HepG2 (cell line): ENCODE measurements around the gene CMAS. TPM values are rescaled to one million over a fixed set of nuclear protein-coding genes. Genes with fewer than 3 reads are reported as not detected.

Source experiments
- ATAC-seq: fragments of 200-7000 bp; cut with Tn5 transposase; 3 replicates; pipeline ENCODE4 v1.9.1; 2020; ENCODE audit warnings: mild to moderate bottlenecking, moderate library complexity
- BruUV-seq: library from RNA; stranded (reverse); fragments of 400-500 nt; replicated peaks from 2 replicates; lab custom pipeline; 2021; lab: Mats Ljungman, UMichigan
- CTCF ChIA-PET: fragments of 300-600 bp; formaldehyde crosslinking; extraction: SDS; loops from one replicate; lab custom pipeline; 2021; ENCODE audit warnings: low total read pairs, inconsistent platforms, low intra/inter-chr PET ratio; lab: Yijun Ruan, JAX
- POLR2A ChIA-PET: fragments of 350-600 bp; sonication (Branson Sonifier 250); formaldehyde crosslinking; loops from one replicate; lab custom pipeline; 2020; ENCODE audit warnings: antibody characterized with exemption, inconsistent platforms; lab: Yijun Ruan, JAX
- DNase-seq: peaks from one replicate; pipeline ENCODE4 v3.0.0-alpha.2; 2015; ENCODE audit warnings: low spot score
- FAIRE-seq: peaks from 3 replicates; lab custom pipeline; 2011; peaks lifted over from hg19 to GRCh38; lab: Jason Lieb, UNC
- H2AFZ ChIP-seq: one replicate; pipeline ENCODE4 v1.6.1; 2011; ENCODE audit warnings: low read length, inconsistent platforms
- H3K27ac ChIP-seq: fragments of 300-600 bp; 3 replicates; pipeline ENCODE4 v1.8.0; 2011; ENCODE audit warnings: mixed run types, mild to moderate bottlenecking, mixed read lengths, low read length, inconsistent platforms; ENCODE audit not compliant: insufficient read depth; ENCODE audit errors: extremely low read length
- H3K27me3 ChIP-seq, 2 experiments: fragments of 200-600 bp in 1 of 2; 2 replicates in 1 of 2; 3 replicates in 1 of 2; pipeline versions ENCODE4 v1.6.0 to v1.8.0; 2011; ENCODE audit warnings: low read length in 2 of 2, mild to moderate bottlenecking in 2 of 2, moderate library complexity in 2 of 2, inconsistent platforms in 1 of 2; ENCODE audit not compliant: insufficient read depth in 2 of 2, control insufficient read depth in 1 of 2
- H3K36me3 ChIP-seq, 2 experiments: fragments of 200-600 bp in 1 of 2; replicated peaks in 1 of 2; 2 replicates in 1 of 2; 3 replicates in 1 of 2; pipeline versions ENCODE4 v1.5.1 to v1.8.0; 2011; ENCODE audit warnings: low read length in 2 of 2, inconsistent platforms in 1 of 2; ENCODE audit not compliant: insufficient read depth in 2 of 2, control insufficient read depth in 1 of 2
- H3K4me1 ChIP-seq: 2 replicates; pipeline ENCODE4 v1.5.1; 2012; ENCODE audit warnings: low read length, inconsistent platforms; ENCODE audit not compliant: insufficient read depth
- H3K4me2 ChIP-seq: 2 replicates; pipeline ENCODE4 v1.6.0; 2011; ENCODE audit warnings: low read depth, low read length, inconsistent platforms
- H3K4me3 ChIP-seq, 3 experiments: fragments of 200-600 bp in 1 of 3; sonication (generic), shearing (Covaris generic) in 1 of 3; replicated peaks in 1 of 3; 2 replicates each; pipeline ENCODE4 v1.5.1; 2011 to 2016; ENCODE audit warnings: low read length in 3 of 3, inconsistent platforms in 2 of 3, low read depth in 2 of 3, mild to moderate bottlenecking in 2 of 3, control low read depth in 1 of 3, mixed read lengths in 1 of 3; ENCODE audit not compliant: insufficient read depth in 1 of 3
- H3K79me2 ChIP-seq: one replicate; pipeline ENCODE4 v1.6.1; 2011; ENCODE audit warnings: low read length, inconsistent platforms; ENCODE audit not compliant: insufficient read depth
- H3K9ac ChIP-seq: 2 replicates; pipeline ENCODE4 v1.6.0; 2011; ENCODE audit warnings: mild to moderate bottlenecking, low read depth, low read length, inconsistent platforms; ENCODE audit not compliant: insufficient read depth
- H3K9me3 ChIP-seq: 2 replicates; pipeline ENCODE4 v1.5.1; 2012; ENCODE audit warnings: mild to moderate bottlenecking, low read length
- H4K20me1 ChIP-seq: 2 replicates; pipeline ENCODE4 v1.6.0; 2011; ENCODE audit warnings: inconsistent platforms, mild to moderate bottlenecking, low read length, moderate library complexity; ENCODE audit not compliant: insufficient read depth
- ARID4A ChIP-seq: sonication (generic); formaldehyde crosslinking; IDR thresholded peaks from 2 replicates; pipeline ENCODE4 v1.5.0; 2020; ENCODE audit warnings: mild to moderate bottlenecking, missing genetic modification reagents, borderline replicate concordance
- ETV5 ChIP-seq: IDR thresholded peaks from 2 replicates; pipeline ENCODE4 v1.6.1; 2018; ENCODE audit warnings: missing biosample characterization, missing genetic modification reagents, inconsistent platforms, borderline replicate concordance
- HMG20B ChIP-seq: conservative IDR thresholded peaks from 2 replicates; pipeline ENCODE4 v1.6.1; 2016; ENCODE audit warnings: missing genetic modification reagents, missing compliant biosample characterization
- MED1 ChIP-seq: sonication (generic); formaldehyde crosslinking; IDR thresholded peaks from 2 replicates; pipeline ENCODE4 v1.4.0; 2020; ENCODE audit warnings: missing genetic modification reagents
- PRDM4 ChIP-seq: sonication (generic); formaldehyde crosslinking; IDR thresholded peaks from 2 replicates; pipeline ENCODE4 v1.9.0; 2021; ENCODE audit warnings: missing genetic modification reagents, borderline replicate concordance
- RFX1 ChIP-seq: fragments of 450-650 bp; IDR thresholded peaks from 2 replicates; pipeline ENCODE4 v1.6.1; 2017
- RXRA ChIP-seq: sonication (generic); formaldehyde crosslinking; IDR thresholded peaks from 2 replicates; pipeline ENCODE4 v1.5.1; 2020; ENCODE audit warnings: missing genetic modification reagents
- ZNF101 ChIP-seq: sonication (generic); formaldehyde crosslinking; IDR thresholded peaks from 2 replicates; pipeline ENCODE4 v1.4.0; 2020; ENCODE audit warnings: mild to moderate bottlenecking, low read depth, missing genetic modification reagents, borderline replicate concordance
- ZNF138 ChIP-seq: sonication (generic); formaldehyde crosslinking; IDR thresholded peaks from 2 replicates; pipeline ENCODE4 v1.5.0; 2020; ENCODE audit warnings: mild to moderate bottlenecking, low read depth, missing genetic modification reagents
- ZNF326 ChIP-seq: sonication (generic); formaldehyde crosslinking; IDR thresholded peaks from 2 replicates; pipeline ENCODE4 v1.4.0; 2020; ENCODE audit warnings: missing genetic modification reagents, borderline replicate concordance
- ZNF607 ChIP-seq: sonication (generic); formaldehyde crosslinking; IDR thresholded peaks from 2 replicates; pipeline ENCODE4 v1.5.1; 2020; ENCODE audit warnings: missing genetic modification reagents, mild to moderate bottlenecking, borderline replicate concordance
- ZNF776 ChIP-seq: sonication (generic); formaldehyde crosslinking; IDR thresholded peaks from 2 replicates; pipeline ENCODE4 v1.4.0; 2020; ENCODE audit warnings: mild to moderate bottlenecking, missing genetic modification reagents
- WGBS: methylation state at CpG from one replicate; pipeline ENCODE4 v1.1.6; 2017; ENCODE audit warnings: low lambda C conversion rate; 5-methylcytosine and 5-hydroxymethylcytosine counted together
- in situ Hi-C: cut with HindIII; loops from 2 replicates; pipeline ENCODE4 v1.10.0; 2017; ENCODE audit warnings: low pct_unique_long_range_greater_than_20kb; ENCODE audit not compliant: extremely low pct_ligation_motif_present
- intact Hi-C: fragments of 100-400 bp; cut with micrococcal nuclease; formaldehyde crosslinking; loops from one replicate; pipeline ENCODE4 v1.10.0; 2022; ENCODE audit not compliant: unreplicated experiment
- polyA plus RNA-seq, 8 experiments: library from polyadenylated mRNA; depleted of rRNA in 3 of 8; stranded (reverse) in 7 of 8; unstranded in 1 of 8; fragments of >200 nt; fragmentation: Illumina TruSeq in 4 of 8; extraction: Trizol in 4 of 8; gene quantifications; 2 replicates each; pipeline versions ENCODE4 v1.2.1 to v1.2.3, GENCODE V29; 2011 to 2016; ENCODE audit warnings: low read depth in 4 of 8, missing spikeins in 1 of 8, mixed read lengths in 1 of 8; ENCODE audit not compliant: insufficient read depth in 1 of 8
- total RNA-seq, 5 experiments: library from RNA; depleted of rRNA; stranded (reverse); fragments of >200 nt; fragmentation: Illumina TruSeq; extraction: Trizol; gene quantifications; 2 replicates each; pipeline ENCODE4 v1.2.3, GENCODE V29; 2016; ENCODE audit warnings: low read depth in 1 of 5
- TF ChIP-seq, protein P1 (sequence below): IDR thresholded peaks from 2 replicates; pipeline ENCODE4 v1.6.1; 2016; ENCODE audit warnings: control low read depth

The CMAS gene
- total and polyA plus RNA-seq, 2 of the 13 experiments (the other 11 are each of a cell fraction or from before 2014, with no cell fraction given), result 14.0 to 21.3 TPM

- TF ChIP-seq ARID4A (CRISPR knock-in tag) (no peak), RXRA (CRISPR knock-in tag) (no peak), ZNF326 (no peak), HMG20B (CRISPR knock-in tag) (no peak), ZNF607 (no peak), ETV5 (CRISPR knock-in tag) (no peak), MED1 (CRISPR knock-in tag) (no peak)
These were observed 16.5 kb upstream of the CMAS start (continued) for GRCh38 chr12:22029491-22029890.

GRCh38 chr12:22029991-22030390, 16.0 kb upstream of the CMAS start:
- no peak overlapping the region for H3K9ac ChIP-seq
- BruUV-seq, result no TSS peak

More at GRCh38 chr12:22029991-22030390, 16.0 kb upstream of the CMAS start:
- no peak for ATAC-seq
- ChIA-PET CTCF (no interaction called here), POLR2A (no interaction called here)
- FAIRE-seq, result no peak
- no peak overlapping the region for H3K4me2 ChIP-seq
- H3K27ac ChIP-seq, result no peak overlapping the region
- no peaks in the 10 kb centered on the region; a peak in 1 of 5 replicates for H3K27me3 ChIP-seq
- H4K20me1 ChIP-seq, result no peaks in the 10 kb centered on the region
- no peak overlapping the region for H3K4me3 ChIP-seq
- in situ Hi-C loops (loop anchor here (10.0 to 25.0 kb wide), 2 partner anchors 335 to 518 kb away; partner anchors contain the start of genes GOLT1B and RECQL), intact Hi-C loops (no loop called here)
- DNase-seq, result no peak
- TF ChIP-seq PRDM4 (CRISPR knock-in tag) (no peak), RFX1 (no peak), ZNF776 (CRISPR knock-in tag) (no peak), ZNF138 (CRISPR knock-in tag) (no peak), ZNF101 (no peak)
- TF ChIP-seq, protein P1, sequence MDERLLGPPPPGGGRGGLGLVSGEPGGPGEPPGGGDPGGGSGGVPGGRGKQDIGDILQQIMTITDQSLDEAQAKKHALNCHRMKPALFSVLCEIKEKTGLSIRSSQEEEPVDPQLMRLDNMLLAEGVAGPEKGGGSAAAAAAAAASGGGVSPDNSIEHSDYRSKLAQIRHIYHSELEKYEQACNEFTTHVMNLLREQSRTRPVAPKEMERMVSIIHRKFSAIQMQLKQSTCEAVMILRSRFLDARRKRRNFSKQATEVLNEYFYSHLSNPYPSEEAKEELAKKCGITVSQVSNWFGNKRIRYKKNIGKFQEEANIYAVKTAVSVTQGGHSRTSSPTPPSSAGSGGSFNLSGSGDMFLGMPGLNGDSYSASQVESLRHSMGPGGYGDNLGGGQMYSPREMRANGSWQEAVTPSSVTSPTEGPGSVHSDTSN (CRISPR knock-in tag), result no peak
- peaks cover 8% of the 10 kb centered on the region for H3K4me1 ChIP-seq
- no peak overlapping the region for H2AFZ ChIP-seq
- 0% methylated on average over 1 of the region's 1 CpG for WGBS
- no peaks in the 10 kb centered on the region for H3K79me2 ChIP-seq
- H3K36me3 ChIP-seq, result no peaks in the 10 kb centered on the region
- no peaks in the 10 kb centered on the region for H3K9me3 ChIP-seq
